RWPE1 (cell line): ENCODE results near the gene MID2.

Source experiments
- CTCF ChIA-PET: fragments of 350-600 bp; sonication (Branson Sonifier 250); formaldehyde crosslinking; extraction: SDS; loops from one replicate; lab custom pipeline; 2021; lab: Yijun Ruan, JAX
- POLR2A ChIA-PET: fragments of 400-600 bp; formaldehyde crosslinking; extraction: SDS; loops from one replicate; lab custom pipeline; 2020; ENCODE audit warnings: antibody characterized with exemption; ENCODE audit not compliant: low non-redundant PET; lab: Yijun Ruan, JAX
- DNase-seq: peaks from one replicate; pipeline ENCODE4 v3.0.0; 2012; ENCODE audit warnings: low spot score
- H3K27ac ChIP-seq: fragments of 450-650 bp; 2 replicates; pipeline ENCODE4 v1.5.1; 2017
- TF ChIP-seq, protein P1 (sequence below): fragments of 450-650 bp; conservative IDR thresholded peaks from 2 replicates; pipeline ENCODE4 v1.5.1; 2017; ENCODE audit warnings: low read depth, mild to moderate bottlenecking

Gene MID2

DNA sequence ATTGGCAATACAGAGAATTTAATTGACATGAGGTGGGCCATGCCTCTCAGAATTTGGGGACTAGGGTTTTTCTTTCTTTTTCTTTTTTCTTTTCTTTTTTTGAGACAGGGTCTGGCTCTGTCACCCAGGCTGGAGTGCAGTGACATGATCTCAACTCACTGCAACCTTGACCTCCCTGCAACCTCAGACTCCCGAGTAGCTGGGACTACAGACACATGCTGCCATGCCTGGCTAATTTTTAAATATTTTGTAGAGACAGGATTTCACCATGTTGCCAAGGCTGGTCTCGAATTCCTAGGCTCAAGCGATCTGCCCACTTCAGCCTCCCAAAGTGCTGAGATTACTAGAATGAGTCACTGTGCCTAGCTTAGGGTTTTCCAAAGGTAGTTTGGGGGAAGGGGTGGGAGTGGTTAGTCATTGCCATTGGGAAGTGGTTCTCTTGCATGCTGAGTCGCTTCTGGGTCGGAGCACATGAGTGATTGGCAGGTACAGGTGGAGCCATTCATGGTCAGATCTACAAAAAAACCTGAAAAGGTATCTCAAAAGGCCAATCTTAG lies 54.5 kb downstream of the MID2 start:
- peak; percentile 1 for DNase-seq
- TF ChIP-seq, protein P1, sequence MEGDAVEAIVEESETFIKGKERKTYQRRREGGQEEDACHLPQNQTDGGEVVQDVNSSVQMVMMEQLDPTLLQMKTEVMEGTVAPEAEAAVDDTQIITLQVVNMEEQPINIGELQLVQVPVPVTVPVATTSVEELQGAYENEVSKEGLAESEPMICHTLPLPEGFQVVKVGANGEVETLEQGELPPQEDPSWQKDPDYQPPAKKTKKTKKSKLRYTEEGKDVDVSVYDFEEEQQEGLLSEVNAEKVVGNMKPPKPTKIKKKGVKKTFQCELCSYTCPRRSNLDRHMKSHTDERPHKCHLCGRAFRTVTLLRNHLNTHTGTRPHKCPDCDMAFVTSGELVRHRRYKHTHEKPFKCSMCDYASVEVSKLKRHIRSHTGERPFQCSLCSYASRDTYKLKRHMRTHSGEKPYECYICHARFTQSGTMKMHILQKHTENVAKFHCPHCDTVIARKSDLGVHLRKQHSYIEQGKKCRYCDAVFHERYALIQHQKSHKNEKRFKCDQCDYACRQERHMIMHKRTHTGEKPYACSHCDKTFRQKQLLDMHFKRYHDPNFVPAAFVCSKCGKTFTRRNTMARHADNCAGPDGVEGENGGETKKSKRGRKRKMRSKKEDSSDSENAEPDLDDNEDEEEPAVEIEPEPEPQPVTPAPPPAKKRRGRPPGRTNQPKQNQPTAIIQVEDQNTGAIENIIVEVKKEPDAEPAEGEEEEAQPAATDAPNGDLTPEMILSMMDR: no peak
- ChIA-PET POLR2A (no interaction called here), CTCF (no interaction called here)
- H3K27ac ChIP-seq: no peak overlapping the region

DNA sequence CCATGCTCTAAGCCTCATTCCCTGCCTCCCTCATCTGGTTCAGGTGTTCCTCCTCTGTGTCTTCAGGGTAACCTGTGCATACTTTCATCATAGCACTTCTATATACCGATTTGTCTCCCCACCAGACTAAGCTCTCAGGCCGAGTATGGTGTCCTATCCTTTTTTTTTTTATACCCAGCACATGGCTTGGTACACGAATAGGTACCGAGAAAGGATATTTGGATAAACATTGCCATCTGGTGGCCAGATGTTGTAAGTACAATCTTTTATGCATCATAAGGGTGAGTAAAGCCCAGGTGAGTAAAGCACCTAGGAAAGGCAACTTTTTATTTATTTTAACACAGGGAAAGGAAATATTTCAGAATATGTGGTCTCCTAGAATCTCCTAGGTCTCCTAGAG lies 68.4 kb downstream of the MID2 start:
- TF ChIP-seq, protein P1: no peak; the same call in 1 of the 2 replicates
- POLR2A ChIA-PET: no interaction called here

DNA sequence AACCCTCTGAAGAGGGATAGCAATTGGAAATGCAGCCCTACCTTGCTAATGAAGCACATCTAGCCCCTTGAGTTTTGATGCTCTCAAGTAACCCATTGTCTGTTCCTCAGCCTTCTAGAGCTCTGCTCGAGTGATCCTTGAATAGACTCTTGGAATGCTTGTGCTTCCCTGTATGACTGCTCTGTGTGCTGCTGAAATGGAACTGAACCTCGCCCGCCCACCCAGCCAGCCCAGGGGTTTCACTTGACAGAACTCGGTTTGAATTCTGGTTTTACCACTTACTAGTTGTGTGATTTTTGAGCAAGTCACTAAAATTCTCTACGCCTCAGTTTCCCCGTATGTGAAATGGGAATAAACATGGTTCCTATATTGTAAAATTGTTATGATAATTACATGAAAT lies 77.1 kb downstream of the MID2 start:
- no peak overlapping the region for H3K27ac ChIP-seq
- no peak for DNase-seq
- ChIA-PET POLR2A (no interaction called here), CTCF (interaction anchor here (0.6 kb wide), 1 partner anchor 364 kb away, joined by 4 read pairs; no protein-coding TSS in a partner anchor)
- TF ChIP-seq, protein P1: no peak

More for the DNA sequence above, 68.4 kb downstream of the MID2 start:
- CTCF ChIA-PET: interaction anchor here (0.6 kb wide), 2 partner anchors 221 to 272 kb away, joined by 3 read pairs; no protein-coding TSS in a partner anchor
- no peak overlapping the region for H3K27ac ChIP-seq
- DNase-seq: peak; percentile 42

DNA sequence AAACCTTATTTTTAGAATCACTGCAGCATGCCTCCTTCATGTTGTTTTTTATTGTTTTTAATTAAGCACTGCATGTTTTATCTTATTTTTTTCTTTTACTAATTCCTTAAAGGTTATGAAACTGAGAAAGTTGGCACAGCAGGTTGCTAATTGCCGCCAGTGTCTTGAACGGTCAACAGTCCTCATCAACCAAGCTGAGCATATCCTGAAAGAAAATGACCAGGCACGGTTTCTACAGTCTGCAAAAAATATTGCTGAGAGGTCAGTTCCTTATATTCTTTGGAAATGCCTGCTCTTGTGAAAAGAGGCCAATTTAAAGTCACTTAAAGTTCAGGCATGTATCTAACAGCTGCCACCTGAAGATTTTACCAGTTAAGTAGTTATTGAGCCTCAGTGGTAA lies 79.7 kb downstream of the MID2 start:
- H3K27ac ChIP-seq: no peak overlapping the region
- POLR2A ChIA-PET: no interaction called here
- TF ChIP-seq, protein P1: no peak
- no peak for DNase-seq
- CTCF ChIA-PET: no interaction called here

DNA sequence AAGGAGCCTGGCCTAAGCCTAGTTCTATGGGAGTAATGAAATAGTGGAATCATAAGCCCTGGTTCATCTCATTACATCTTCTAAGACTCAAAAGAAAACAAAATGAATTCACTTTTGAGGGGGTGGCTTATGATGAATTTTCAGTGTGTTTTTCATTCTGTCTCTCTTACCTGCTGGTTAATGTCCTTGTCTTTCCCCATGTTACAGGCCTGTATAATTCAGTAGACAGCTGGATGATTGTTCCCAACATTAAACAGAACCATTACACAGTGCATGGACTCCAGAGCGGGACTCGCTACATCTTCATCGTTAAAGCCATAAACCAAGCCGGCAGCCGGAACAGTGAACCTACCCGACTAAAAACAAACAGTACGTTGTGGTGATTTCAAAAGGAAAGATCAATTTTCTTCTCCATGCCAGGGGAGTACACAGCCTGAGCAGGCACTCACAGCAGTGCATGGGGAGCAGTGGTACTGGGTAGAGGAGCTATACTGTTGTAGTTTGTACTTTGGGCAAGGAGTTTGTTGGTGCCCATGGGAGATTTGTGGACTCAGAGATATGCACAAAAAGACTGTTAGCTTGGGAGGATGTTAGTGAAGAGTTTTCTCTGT lies 98.6 kb downstream of the MID2 start:
- POLR2A ChIA-PET: no interaction called here
- no peak for DNase-seq

DNA sequence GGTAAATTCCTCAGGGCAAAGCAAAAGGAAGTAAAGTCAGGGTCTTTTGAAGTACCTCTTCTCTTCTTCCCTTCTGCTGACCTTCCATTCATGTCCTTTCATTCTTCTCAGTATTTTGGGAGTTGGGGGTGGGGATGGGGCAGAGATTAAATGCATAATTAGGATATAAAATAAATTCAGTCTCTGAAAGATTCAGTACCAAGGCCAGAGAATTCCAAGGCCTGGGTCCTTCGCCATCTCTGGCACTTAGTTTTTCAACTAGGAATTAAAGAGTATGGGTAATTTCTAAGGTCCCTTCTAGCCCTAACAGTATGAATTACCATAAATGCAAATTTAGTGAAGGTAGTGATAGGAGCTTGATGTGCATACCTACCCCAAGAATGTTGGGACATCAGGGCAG lies 108.6 kb downstream of the MID2 start:
- TF ChIP-seq, protein P1: no peak
- H3K27ac ChIP-seq: no peak overlapping the region
- POLR2A ChIA-PET: no interaction called here
- CTCF ChIA-PET: no interaction called here
- DNase-seq: no peak

More for the DNA sequence above, 98.6 kb downstream of the MID2 start:
- H3K27ac ChIP-seq: no peak overlapping the region
- TF ChIP-seq, protein P1: no peak
- CTCF ChIA-PET: no interaction called here
